GM06990 (cell line): ENCODE data around the gene PPA2.

ENCODE experiments used
- DNase-seq: peaks from one replicate; pipeline ENCODE4 v3.0.0-alpha.2; 2011; ENCODE audit not compliant: insufficient read length; ENCODE audit errors: extremely low read depth
- H3K27me3 ChIP-seq: replicated peaks from 2 replicates; pipeline ENCODE4 v1.6.0; 2011; ENCODE audit warnings: low read length; ENCODE audit not compliant: control insufficient read depth, insufficient read depth
- H3K36me3 ChIP-seq: 2 replicates; pipeline ENCODE4 v1.5.1; 2011; ENCODE audit warnings: low read length; ENCODE audit not compliant: control insufficient read depth, insufficient read depth
- H3K4me3 ChIP-seq: replicated peaks from 2 replicates; pipeline ENCODE4 v1.5.1; 2011; ENCODE audit warnings: low read depth, mild to moderate bottlenecking, control low read depth, low read length
- TF ChIP-seq, protein P1 (sequence below): IDR thresholded peaks from 2 replicates; pipeline ENCODE4 v1.5.1; 2011; ENCODE audit warnings: low read length, control low read depth, mild to moderate bottlenecking, inconsistent platforms; ENCODE audit not compliant: insufficient read depth, poor library complexity, severe bottlenecking

Gene PPA2

DNA sequence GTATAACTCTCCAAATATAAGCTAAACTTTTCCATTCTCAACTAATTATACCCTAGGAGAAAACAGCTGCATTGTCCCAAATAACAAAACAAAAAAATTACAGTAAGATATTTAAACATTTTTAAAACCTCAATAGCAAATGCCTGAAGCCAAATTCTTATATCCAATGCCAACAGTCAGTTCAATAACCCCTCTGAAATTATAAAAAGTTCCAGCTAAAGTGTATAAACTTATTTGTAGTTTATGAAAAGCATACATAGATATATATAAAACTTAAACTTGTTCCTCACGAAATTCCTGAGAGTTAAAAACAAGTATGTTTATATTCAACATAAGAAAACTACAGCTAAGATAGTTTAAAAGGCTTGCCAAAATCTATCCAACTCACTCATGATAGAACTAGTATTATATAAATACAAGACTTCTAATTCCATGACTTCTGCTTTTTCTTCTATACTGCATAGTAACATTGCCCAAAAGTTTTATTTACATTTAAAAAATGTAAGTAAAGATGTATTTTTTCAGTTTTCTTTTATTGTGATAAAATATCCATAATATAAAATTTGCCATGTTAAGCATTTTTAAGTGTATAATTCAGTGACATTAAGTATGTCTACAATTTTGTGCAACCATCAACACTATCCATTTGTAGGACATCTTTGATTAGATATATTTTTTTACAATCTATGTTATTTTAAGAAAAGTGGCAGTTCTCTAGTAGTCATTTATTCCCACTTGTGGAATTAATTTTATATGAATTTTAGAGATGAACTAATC is 72.8 kb downstream of the PPA2 start:
- Histone ChIP-seq H3K27me3 (no peaks in the 10 kb centered on the region), H3K36me3 (no peaks in the 10 kb centered on the region), H3K4me3 (no peak overlapping the region)
- DNase-seq, result no peak
- TF ChIP-seq, protein P1, sequence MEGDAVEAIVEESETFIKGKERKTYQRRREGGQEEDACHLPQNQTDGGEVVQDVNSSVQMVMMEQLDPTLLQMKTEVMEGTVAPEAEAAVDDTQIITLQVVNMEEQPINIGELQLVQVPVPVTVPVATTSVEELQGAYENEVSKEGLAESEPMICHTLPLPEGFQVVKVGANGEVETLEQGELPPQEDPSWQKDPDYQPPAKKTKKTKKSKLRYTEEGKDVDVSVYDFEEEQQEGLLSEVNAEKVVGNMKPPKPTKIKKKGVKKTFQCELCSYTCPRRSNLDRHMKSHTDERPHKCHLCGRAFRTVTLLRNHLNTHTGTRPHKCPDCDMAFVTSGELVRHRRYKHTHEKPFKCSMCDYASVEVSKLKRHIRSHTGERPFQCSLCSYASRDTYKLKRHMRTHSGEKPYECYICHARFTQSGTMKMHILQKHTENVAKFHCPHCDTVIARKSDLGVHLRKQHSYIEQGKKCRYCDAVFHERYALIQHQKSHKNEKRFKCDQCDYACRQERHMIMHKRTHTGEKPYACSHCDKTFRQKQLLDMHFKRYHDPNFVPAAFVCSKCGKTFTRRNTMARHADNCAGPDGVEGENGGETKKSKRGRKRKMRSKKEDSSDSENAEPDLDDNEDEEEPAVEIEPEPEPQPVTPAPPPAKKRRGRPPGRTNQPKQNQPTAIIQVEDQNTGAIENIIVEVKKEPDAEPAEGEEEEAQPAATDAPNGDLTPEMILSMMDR, result no peak

DNA sequence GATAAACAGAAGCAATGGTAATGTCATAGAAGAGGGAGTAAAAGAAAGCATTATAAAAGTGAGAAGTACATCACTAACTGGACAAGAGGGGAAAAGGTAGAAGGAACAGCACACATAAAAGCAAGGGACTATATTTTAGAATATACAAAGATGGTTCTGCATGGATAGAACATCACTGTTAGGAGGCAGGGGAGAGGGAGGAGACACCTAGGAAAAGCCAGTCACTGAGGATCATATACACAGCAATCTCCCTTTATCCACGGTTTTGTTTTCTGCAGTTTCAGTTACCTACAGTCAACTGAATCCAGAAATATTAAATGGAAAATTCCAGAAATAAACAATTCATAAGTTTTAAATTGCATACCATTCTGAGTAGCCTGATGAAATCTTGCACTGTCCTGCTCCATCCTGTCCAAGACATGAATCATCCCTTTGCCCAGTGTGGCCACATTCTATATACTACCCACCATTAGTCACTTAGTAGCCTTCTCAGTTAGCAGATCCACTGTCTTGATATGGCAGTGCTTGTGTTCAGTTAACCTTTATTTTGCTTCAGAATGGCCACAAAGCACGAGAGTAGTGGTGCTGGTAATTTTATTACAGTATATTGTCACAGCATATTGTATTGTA is 74.2 kb downstream of the PPA2 start:
- Histone ChIP-seq H3K36me3 (no peaks in the 10 kb centered on the region; the same call in 1 of the 2 replicates), H3K4me3 (no peak overlapping the region), H3K27me3 (no peaks in the 10 kb centered on the region)
- TF ChIP-seq, protein P1, result no peak
- no peak for DNase-seq

DNA sequence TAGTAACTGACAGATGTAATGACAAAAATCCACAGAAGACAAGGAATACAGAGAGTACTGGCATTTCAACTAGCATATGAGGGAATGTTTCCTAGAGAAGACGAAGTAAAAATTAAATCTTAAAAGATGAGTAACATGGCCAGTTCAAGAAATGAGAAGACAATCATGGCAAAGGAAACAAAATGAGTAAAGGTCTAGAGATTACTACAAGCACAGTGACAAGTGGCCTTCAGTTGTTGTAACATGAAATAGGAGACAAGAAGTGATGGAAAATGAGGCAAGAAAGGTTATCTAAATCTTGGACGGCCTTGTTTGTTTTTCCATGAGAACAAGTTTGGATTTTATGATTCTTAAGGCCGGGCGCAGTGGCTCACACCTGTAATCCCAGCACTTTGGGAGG is 81.0 kb downstream of the PPA2 start:
- no peaks in the 10 kb centered on the region; the same call in none of the 2 replicates for H3K36me3 ChIP-seq
- no peak for DNase-seq
- TF ChIP-seq, protein P1, result no peak
- H3K4me3 ChIP-seq, result no peak overlapping the region
- H3K27me3 ChIP-seq, result no peaks in the 10 kb centered on the region

DNA sequence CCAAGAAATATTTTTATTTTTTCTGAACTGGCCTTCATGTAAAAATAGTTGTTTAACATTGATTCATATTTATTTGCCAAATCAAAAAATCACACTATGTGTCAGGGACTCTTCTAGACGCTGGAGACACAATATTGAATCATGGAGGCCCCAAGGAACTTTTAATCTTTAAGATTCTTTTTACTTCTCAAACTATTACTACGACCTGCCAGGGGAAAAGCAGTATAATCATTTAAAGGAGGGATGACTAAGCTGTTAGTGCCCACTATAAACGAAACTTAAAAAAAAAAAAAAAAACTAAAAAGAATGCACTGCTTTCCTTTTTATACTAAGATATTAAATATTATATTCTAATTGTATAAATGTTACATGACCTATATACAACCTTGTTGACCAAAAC is 84.7 kb downstream of the PPA2 start:
- Histone ChIP-seq H3K27me3 (no peaks in the 10 kb centered on the region), H3K36me3 (peaks cover 3% of the 10 kb centered on the region), H3K4me3 (no peak overlapping the region)
- TF ChIP-seq, protein P1, result no peak
- DNase-seq, result no peak

DNA sequence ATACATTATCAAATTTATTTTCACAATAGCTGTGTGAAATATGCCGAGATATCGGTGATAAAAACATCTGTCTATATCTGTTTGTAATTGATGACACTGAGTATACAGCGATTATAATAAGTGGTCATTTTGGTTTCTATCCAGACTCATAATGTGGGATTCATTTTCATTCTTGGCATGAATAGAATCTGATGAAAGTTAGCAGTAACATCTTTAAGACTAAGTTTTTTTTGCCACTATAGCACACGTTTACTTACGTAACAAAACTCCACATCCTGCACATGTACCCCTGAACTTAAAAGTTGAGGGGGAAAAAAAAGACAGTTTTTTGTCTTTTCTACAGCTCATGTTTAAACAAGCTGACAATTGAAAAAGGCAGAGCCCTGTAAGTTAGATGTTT is 86.4 kb downstream of the PPA2 start:
- H3K36me3 ChIP-seq, result peaks cover 3% of the 10 kb centered on the region; the same call in 1 of the 2 replicates
- H3K27me3 ChIP-seq, result no peaks in the 10 kb centered on the region
- DNase-seq, result no peak
- TF ChIP-seq, protein P1, result no peak
- H3K4me3 ChIP-seq, result no peak overlapping the region
